Activated naive CD4-positive, alpha-beta T cell treated with anti-CD3 and anti-CD28 coated beads, Interleukin-2, amount 50 U/mL, for 24 hours (primary cell): ENCODE measurements around the gene SHROOM2.

ENCODE experiments used
- H3K27ac Mint-ChIP-seq: one replicate; pipeline ENCODE4 v1.8.0; 2021; ENCODE audit warnings: mild to moderate bottlenecking, mixed read lengths
- H3K27me3 Mint-ChIP-seq: one replicate; pipeline ENCODE4 v1.8.0; 2021; ENCODE audit warnings: mixed read lengths
- H3K36me3 Mint-ChIP-seq: one replicate; pipeline ENCODE4 v1.8.0; 2021; ENCODE audit warnings: mixed read lengths
- H3K4me1 Mint-ChIP-seq: one replicate; pipeline ENCODE4 v1.8.0; 2021; ENCODE audit warnings: mixed read lengths
- H3K4me3 Mint-ChIP-seq: one replicate; pipeline ENCODE4 v1.8.0; 2021; ENCODE audit warnings: mild to moderate bottlenecking, mixed read lengths
- H3K9me3 Mint-ChIP-seq: one replicate; pipeline ENCODE4 v1.8.0; 2021; ENCODE audit warnings: mixed read lengths

The SHROOM2 gene

GRCh38 chrX:9997041-9997440 is 210.8 kb downstream of the SHROOM2 start:
- no peaks in the 10 kb centered on the region for H3K27me3 Mint-ChIP-seq
- H3K9me3 Mint-ChIP-seq: no peaks in the 10 kb centered on the region
- H3K4me3 Mint-ChIP-seq: no peak overlapping the region
- peaks cover 6% of the 10 kb centered on the region for H3K4me1 Mint-ChIP-seq
- H3K36me3 Mint-ChIP-seq: no peaks in the 10 kb centered on the region
- no peak overlapping the region for H3K27ac Mint-ChIP-seq

- Mint-ChIP-seq H3K9me3 (no peaks in the 10 kb centered on the region), H3K4me1 (peaks cover 6% of the 10 kb centered on the region), H3K27me3 (no peaks in the 10 kb centered on the region), H3K36me3 (no peaks in the 10 kb centered on the region), H3K27ac (no peak overlapping the region), H3K4me3 (no peak overlapping the region)
Measured at GRCh38 chrX:9997524-9997923, 211.3 kb downstream of the SHROOM2 start.
